Stimulated activated memory B cell treated with anti-CD40 and anti-IgM and Interleukin-4, amounts not matched to agents 10 μg/mL and 1 μg/mL and 100 μg/mL, for 72 hours (primary cell): ENCODE results near the gene THSD4.
A peak's percentile ranks its signal among the peaks of the same experiment; 100 is the strongest.

Experiments
- ATAC-seq: fragments of 150-1000 bp; cut with Tn5 transposase; 2 replicates; pipeline ENCODE4 v1.10.0; 2021
- H3K27ac Mint-ChIP-seq: one replicate; pipeline ENCODE4 v1.8.0; 2022; ENCODE audit warnings: mild to moderate bottlenecking, mixed read lengths
- H3K27me3 Mint-ChIP-seq: one replicate; pipeline ENCODE4 v1.8.0; 2022; ENCODE audit warnings: mixed read lengths
- H3K36me3 Mint-ChIP-seq: one replicate; pipeline ENCODE4 v1.8.0; 2022; ENCODE audit warnings: mixed read lengths
- H3K4me1 Mint-ChIP-seq: one replicate; pipeline ENCODE4 v1.8.0; 2022; ENCODE audit warnings: mixed read lengths
- H3K4me3 Mint-ChIP-seq: one replicate; pipeline ENCODE4 v1.8.0; 2022; ENCODE audit warnings: mild to moderate bottlenecking, moderate library complexity, mixed read lengths
- H3K9me3 Mint-ChIP-seq: one replicate; pipeline ENCODE4 v1.8.0; 2022; ENCODE audit warnings: mixed read lengths

Gene THSD4

DNA sequence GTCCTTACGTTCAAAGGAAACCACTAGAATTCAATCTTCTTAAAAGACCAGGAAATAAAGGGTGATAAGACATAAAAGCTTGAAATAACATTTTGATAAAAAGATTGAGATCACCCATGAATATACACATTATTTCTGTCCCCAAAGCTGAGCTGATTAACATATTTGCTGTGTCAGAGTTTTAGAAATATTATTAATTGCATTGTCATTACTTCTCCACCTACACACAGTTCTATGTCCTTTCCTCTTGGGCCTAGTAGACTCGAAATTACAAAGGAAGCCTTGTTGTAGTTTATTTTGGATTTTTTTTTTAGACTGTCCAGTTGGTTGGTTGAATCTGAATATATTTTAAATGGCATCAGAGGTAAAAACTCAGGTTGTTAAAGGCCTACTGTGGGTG, 614.0 kb downstream of the THSD4 start:
- no peaks in the 10 kb centered on the region for H3K9me3 Mint-ChIP-seq
- H3K36me3 Mint-ChIP-seq, result no peaks in the 10 kb centered on the region
- no peaks in the 10 kb centered on the region for H3K4me1 Mint-ChIP-seq
- no peak overlapping the region for H3K4me3 Mint-ChIP-seq
- H3K27ac Mint-ChIP-seq, result no peak overlapping the region
- ATAC-seq, result no peak
- peaks cover 26% of the 10 kb centered on the region for H3K27me3 Mint-ChIP-seq

DNA sequence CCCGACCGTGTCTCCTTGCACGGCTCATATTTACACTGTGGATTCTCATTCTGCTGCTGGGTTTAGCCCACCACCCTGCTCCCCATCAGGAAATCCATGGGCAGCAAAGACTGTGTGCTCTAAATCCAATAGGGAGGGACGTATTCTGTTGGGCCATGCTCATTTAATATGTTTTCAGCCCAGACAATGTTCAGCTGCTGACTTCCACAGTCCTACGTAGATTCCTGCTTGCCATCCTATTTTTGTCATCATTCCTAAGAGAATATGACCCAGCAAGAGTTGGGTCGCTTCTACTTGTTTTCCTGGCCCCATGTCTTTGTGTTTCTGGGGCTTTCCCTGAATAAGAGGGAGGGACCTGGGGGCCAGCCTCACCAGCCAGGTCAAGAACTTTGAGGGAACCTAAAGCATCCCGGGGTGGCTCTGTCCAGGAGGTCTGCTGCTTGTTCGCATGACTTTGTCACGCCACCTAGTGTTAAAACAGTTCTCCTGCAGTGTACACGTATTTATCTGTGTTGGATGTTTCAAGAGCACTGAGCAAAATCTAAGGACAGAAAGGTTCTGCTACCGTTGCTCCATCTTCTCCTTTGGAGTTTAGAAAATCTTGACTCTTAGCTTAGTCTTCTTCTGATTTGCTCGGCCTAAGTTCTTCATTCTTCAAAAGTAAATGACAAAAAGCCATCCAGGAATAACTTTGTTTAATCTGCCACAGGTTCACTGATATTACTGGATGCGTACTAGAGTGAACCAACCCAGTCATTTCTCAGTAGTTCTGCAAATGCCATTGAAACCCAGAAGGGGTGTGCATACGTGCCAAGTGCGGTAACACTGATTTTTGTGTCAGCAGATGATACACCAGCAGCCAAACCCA, 615.2 kb downstream of the THSD4 start:
- Mint-ChIP-seq H3K4me3 (no peak overlapping the region), H3K27me3 (peaks cover 18% of the 10 kb centered on the region), H3K9me3 (no peaks in the 10 kb centered on the region), H3K36me3 (no peaks in the 10 kb centered on the region), H3K4me1 (no peaks in the 10 kb centered on the region), H3K27ac (no peak overlapping the region)
- peak; percentile 68 for ATAC-seq

DNA sequence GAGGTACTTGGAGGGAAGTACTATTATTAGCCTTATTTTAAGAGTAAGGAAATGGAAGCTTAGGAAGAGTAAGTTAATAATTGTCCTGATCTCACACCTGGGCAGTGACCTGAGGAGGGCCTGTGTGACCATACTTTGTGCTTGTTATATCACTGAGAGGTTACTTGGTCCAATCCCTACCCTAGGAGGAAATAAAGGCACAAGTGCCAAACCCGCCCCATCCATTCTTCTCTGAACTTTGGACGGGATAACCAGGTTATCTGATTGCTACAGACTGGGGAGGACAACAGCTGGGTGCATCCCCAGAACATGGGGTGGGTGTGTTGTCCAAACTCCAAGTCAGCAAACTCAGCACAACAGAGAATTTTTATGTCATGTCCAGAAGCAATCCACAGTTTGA, 617.4 kb downstream of the THSD4 start:
- no peaks in the 10 kb centered on the region for H3K4me1 Mint-ChIP-seq
- peaks cover 18% of the 10 kb centered on the region for H3K27me3 Mint-ChIP-seq
- no peak overlapping the region for H3K27ac Mint-ChIP-seq
- H3K4me3 Mint-ChIP-seq, result no peak overlapping the region
- H3K36me3 Mint-ChIP-seq, result no peaks in the 10 kb centered on the region
- no peak for ATAC-seq
- no peaks in the 10 kb centered on the region for H3K9me3 Mint-ChIP-seq

DNA sequence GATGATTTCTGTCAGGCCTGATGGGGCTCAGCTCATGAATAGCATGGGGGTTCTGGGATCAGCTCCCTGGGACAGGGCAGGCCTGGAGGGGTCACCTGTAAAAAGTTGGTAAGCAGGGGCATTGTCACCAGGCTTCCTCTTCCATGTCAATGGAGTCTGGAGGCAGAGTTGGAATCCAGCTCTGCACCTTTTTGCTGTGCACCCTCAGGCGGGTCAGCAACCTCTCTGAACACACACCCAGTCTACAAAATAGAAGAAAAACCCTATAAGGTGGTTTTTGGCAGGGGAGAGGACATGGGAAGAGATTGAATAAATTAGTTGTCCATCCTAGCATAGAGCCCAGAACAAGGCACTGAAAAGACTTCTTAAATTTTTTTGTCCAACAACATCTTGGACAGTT, 617.9 kb downstream of the THSD4 start:
- ATAC-seq, result no peak
- Mint-ChIP-seq H3K27me3 (peaks cover 18% of the 10 kb centered on the region), H3K4me3 (no peak overlapping the region), H3K36me3 (no peaks in the 10 kb centered on the region), H3K4me1 (no peaks in the 10 kb centered on the region), H3K27ac (no peak overlapping the region), H3K9me3 (no peaks in the 10 kb centered on the region)

DNA sequence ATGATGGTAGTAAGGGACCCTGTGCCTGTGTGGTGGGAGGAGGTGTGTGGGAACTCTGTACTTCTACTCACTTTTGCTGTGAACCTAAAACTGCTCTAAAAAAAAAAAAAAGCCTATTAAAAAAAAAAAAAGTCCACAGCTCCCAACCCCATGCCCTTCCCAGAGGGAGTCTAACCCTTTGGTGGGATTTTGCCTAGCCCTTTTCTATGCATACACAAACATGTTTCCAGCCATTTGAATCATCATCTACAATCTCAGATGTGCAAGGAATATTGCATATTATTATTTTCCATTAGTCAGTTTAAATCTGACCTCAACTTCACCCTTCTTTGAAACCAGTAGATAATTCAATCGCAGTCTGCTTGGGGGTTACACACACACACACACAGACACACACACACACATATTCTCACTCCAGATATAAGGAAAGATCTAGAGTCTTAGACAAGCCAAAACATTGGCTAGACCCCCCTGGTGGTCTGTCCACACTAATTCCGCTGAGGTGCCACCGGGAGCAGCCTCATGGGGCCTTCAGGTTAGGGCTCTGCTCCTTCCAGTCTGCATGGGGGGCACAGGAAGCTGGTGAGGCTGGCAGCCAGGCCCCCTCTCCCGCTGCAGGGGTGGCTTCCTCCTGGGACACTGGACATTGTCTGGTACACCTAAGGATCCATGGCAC, 619.6 kb downstream of the THSD4 start:
- no peaks in the 10 kb centered on the region for H3K36me3 Mint-ChIP-seq
- no peak overlapping the region for H3K4me3 Mint-ChIP-seq
- H3K27ac Mint-ChIP-seq, result no peak overlapping the region
- H3K9me3 Mint-ChIP-seq, result no peaks in the 10 kb centered on the region
- H3K27me3 Mint-ChIP-seq, result peaks cover 11% of the 10 kb centered on the region
- H3K4me1 Mint-ChIP-seq, result no peaks in the 10 kb centered on the region
- ATAC-seq, result no peak

DNA sequence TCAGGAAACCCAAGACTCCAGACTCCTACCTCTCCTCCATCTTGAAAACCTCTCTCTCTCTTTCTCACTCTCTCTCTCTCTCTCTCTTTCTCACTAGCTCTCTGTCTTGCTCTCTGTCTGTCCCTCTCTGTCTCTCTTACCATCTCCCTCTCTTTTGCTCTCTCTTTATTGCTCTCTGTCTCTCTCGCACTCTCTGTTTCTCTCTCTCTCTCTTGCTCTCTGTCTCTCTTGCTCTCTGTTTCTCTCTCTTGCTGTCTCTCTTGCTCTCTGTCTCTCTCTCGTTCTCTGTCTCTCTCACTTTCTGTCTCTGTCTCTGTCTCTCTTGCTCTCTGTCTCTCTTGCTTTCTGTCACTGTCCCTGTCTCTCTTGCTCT, 620.1 kb downstream of the THSD4 start:
- Mint-ChIP-seq H3K9me3 (no peaks in the 10 kb centered on the region), H3K27ac (no peak overlapping the region), H3K4me3 (no peak overlapping the region), H3K27me3 (peaks cover 11% of the 10 kb centered on the region), H3K4me1 (no peaks in the 10 kb centered on the region), H3K36me3 (no peaks in the 10 kb centered on the region)
- ATAC-seq, result no peak

DNA sequence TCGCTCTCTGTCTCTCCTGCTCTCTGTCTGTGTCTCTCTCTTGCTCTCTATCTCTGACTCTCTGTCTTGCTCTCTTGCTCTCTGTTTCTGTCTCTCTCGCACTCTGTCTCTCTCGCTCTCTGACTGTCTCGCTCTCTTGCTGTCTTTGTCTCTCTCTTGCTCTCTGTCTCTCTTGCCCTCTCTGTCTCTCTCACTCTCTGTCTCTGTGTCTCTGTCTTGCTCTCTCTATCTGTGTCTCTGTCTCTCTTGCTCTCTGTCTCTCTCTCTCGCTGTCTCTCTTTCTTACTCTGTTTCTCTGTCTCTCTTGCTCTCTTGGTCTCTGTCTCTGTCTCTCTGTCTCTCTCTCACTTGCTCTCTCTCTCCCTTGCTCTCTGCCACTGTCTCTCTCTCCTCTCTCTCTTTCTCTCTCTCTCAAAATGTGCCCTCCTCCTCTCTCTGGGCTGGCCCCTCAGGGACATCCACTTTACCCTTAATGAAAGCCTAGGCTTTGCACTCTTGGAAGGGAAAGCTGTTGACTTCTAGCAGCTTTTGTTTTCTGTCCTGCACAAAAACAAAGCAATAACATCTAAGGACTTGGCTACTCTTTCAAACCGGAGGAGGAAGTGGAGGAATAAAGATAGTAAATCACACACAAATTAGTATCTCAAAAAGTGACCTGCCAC, 621.1 kb downstream of the THSD4 start:
- H3K4me3 Mint-ChIP-seq, result no peak overlapping the region
- ATAC-seq, result no peak
- no peaks in the 10 kb centered on the region for H3K36me3 Mint-ChIP-seq
- H3K27me3 Mint-ChIP-seq, result peaks cover 11% of the 10 kb centered on the region
- no peak overlapping the region for H3K27ac Mint-ChIP-seq
- no peaks in the 10 kb centered on the region for H3K9me3 Mint-ChIP-seq
- no peaks in the 10 kb centered on the region for H3K4me1 Mint-ChIP-seq

DNA sequence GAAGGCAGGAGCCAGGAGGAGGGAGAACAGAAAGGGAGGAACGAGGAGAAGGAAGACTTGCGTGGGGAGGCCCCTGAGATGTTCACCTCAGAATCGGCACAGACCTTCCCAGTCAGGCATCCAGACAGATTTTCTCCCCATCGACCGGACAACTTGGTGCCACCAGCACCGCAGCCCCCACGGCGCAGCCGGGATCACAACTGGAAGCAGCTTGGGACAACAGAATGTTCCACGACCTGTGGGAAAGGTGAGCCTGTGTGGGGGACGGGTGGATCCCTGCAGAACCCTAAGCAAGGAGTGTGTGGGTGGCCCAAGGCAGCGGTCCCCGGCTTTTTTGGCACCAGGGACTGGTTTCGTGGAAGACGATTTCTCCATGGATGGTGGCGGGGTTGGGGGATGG, 622.5 kb downstream of the THSD4 start:
- no peak overlapping the region for H3K4me3 Mint-ChIP-seq
- no peak for ATAC-seq
- no peaks in the 10 kb centered on the region for H3K9me3 Mint-ChIP-seq
- no peaks in the 10 kb centered on the region for H3K4me1 Mint-ChIP-seq
- H3K36me3 Mint-ChIP-seq, result no peaks in the 10 kb centered on the region
- no peak overlapping the region for H3K27ac Mint-ChIP-seq
- H3K27me3 Mint-ChIP-seq, result no peaks in the 10 kb centered on the region

- no peak for ATAC-seq
- Mint-ChIP-seq H3K36me3 (no peaks in the 10 kb centered on the region), H3K27me3 (no peaks in the 10 kb centered on the region), H3K4me3 (no peak overlapping the region), H3K9me3 (no peaks in the 10 kb centered on the region), H3K4me1 (no peaks in the 10 kb centered on the region), H3K27ac (no peak overlapping the region)
Observed at GRCh38 chr15:71739355-71739754, 624.1 kb downstream of the THSD4 start.

DNA sequence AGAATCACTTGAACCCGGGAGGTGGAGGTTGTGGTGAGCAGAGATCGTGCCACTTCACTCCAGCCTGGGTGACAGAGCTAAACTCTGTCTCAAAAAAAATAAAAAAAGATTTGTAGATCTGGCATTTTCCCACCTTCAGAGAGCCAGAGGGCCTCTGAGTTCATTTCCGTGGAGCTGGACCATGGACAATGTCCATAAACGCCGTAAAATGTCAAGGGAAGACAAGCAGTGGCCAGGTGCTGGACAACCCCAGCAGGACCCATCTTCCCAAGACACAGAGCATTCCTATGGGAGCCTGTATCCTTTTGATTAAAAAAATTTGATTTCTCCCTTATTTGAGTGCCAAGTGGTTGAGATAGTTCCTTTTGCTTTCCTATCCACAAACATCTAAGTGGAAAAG, 627.7 kb downstream of the THSD4 start:
- H3K27ac Mint-ChIP-seq, result no peak overlapping the region

GRCh38 chr15:71743861-71744382, 628.7 kb downstream of the THSD4 start:
- H3K27me3 Mint-ChIP-seq, result peaks cover 11% of the 10 kb centered on the region
- H3K4me3 Mint-ChIP-seq, result no peak overlapping the region
- H3K9me3 Mint-ChIP-seq, result no peaks in the 10 kb centered on the region
- H3K4me1 Mint-ChIP-seq, result peaks cover 8% of the 10 kb centered on the region
- no peak overlapping the region for H3K27ac Mint-ChIP-seq
- H3K36me3 Mint-ChIP-seq, result no peaks in the 10 kb centered on the region
- ATAC-seq, result no peak

More for the DNA sequence above, 627.7 kb downstream of the THSD4 start:
- Mint-ChIP-seq H3K36me3 (no peaks in the 10 kb centered on the region), H3K9me3 (no peaks in the 10 kb centered on the region), H3K4me1 (peaks cover 3% of the 10 kb centered on the region), H3K27me3 (peaks cover 8% of the 10 kb centered on the region), H3K4me3 (no peak overlapping the region)
- ATAC-seq, result no peak

GRCh38 chr15:71746719-71747118, 631.4 kb downstream of the THSD4 start:
- Mint-ChIP-seq H3K27me3 (peaks cover 17% of the 10 kb centered on the region), H3K27ac (no peak overlapping the region), H3K9me3 (no peaks in the 10 kb centered on the region), H3K36me3 (no peaks in the 10 kb centered on the region), H3K4me1 (peaks cover 8% of the 10 kb centered on the region), H3K4me3 (no peak overlapping the region)
- no peak for ATAC-seq

DNA sequence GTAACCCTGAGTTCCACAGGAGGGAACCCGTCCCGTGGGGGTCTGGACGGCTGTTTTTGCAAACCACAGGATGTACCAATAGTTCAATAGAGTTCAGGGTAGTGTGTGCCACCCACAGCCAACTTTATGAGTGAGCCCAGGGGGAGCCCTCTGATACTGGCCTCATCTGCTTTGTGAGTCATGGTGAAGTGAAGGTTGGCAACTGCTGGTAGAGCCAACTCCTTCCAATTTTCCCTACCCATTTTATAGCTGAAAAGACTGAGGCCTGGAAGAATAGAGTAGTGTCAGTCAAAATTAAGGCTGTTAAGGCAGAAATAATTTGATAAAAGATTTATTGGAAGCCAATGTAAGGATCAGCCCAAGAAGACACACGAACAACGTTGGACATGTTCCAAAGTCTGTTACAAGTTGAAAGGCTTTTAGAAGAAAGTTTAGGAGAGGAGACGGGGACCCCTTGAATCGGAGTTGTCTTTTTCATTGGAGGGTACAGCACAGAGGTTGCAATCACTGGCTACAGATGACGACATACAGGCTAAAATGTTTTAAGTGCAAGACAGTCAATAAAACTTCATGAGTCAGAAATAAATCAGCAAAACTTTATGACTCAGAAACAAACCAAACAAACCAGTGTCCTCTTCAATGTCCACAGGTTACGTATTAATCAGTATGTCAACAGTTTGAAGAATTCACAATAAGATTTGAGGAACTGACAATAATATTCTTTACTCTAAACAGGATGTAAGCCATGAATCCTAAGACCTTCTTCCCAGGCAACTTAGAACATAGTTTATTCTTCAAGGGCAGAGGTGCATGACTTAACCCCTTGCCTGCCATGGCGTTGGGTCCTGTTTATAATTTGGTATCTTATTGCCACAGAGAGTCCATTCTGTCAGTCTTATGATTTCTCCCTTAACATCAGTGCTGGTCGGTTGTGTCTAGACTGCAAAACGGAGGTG, 632.1 kb downstream of the THSD4 start:
- no peak for ATAC-seq
- Mint-ChIP-seq H3K27me3 (peaks cover 17% of the 10 kb centered on the region), H3K36me3 (no peaks in the 10 kb centered on the region), H3K4me1 (peaks cover 8% of the 10 kb centered on the region), H3K27ac (no peak overlapping the region), H3K4me3 (no peak overlapping the region), H3K9me3 (no peaks in the 10 kb centered on the region)

GRCh38 chr15:71748293-71748718, 633.0 kb downstream of the THSD4 start:
- H3K36me3 Mint-ChIP-seq, result no peaks in the 10 kb centered on the region
- no peak for ATAC-seq
- H3K9me3 Mint-ChIP-seq, result no peaks in the 10 kb centered on the region
- no peak overlapping the region for H3K27ac Mint-ChIP-seq
- H3K27me3 Mint-ChIP-seq, result peaks cover 17% of the 10 kb centered on the region
- H3K4me1 Mint-ChIP-seq, result peaks cover 8% of the 10 kb centered on the region
- H3K4me3 Mint-ChIP-seq, result no peak overlapping the region
